GM12892 (cell line): ENCODE data around the gene CBFB.
A peak's percentile ranks its signal among the peaks of the same experiment; 100 is the strongest.
"Not testable (repeated sequence)": the region's sequence is repeated elsewhere in the genome, so short reads cannot be mapped to it uniquely, and the experiment has no call there.

Source experiments
- DNase-seq: peaks from one replicate; pipeline ENCODE4 v3.0.0; 2011; ENCODE audit not compliant: insufficient read length
- FAIRE-seq: peaks from 2 replicates; lab custom pipeline; 2011; peaks lifted over from hg19 to GRCh38; lab: Jason Lieb, UNC
- POLR2A ChIP-seq: IDR thresholded peaks from 2 replicates; pipeline ENCODE4 v1.6.1; 2011; ENCODE audit warnings: low read depth, low read length, control low read depth
- POLR2AphosphoS5 ChIP-seq: IDR thresholded peaks from 2 replicates; pipeline ENCODE4 v1.6.1; 2011; ENCODE audit warnings: low read depth, low read length, control low read depth
- TAF1 ChIP-seq: IDR thresholded peaks from 2 replicates; pipeline ENCODE4 v1.6.1; 2011; ENCODE audit warnings: low read depth, mild to moderate bottlenecking, control low read depth, low read length, borderline replicate concordance

Gene CBFB

GRCh38 chr16:67029254-67030096, 526 bp downstream of the CBFB start:
- TF ChIP-seq POLR2A (peak; percentile 26; the same call in 1 of the 2 replicates), TAF1 (0 out of 2 replicates have a peak, but pooled peaks have one; percentile 30), POLR2AphosphoS5 (peak; percentile 23; the same call in 1 of the 2 replicates)
- DNase-seq = peak; percentile 58
- peak; percentile 76 for FAIRE-seq

- TF ChIP-seq POLR2A = no peak
- TF ChIP-seq POLR2AphosphoS5 = no peak
- TF ChIP-seq TAF1 = no peak
- DNase-seq = no peak
- no peak for FAIRE-seq
Observed at GRCh38 chr16:67030221-67030962, 1.4 kb downstream of the CBFB start.

DNA sequence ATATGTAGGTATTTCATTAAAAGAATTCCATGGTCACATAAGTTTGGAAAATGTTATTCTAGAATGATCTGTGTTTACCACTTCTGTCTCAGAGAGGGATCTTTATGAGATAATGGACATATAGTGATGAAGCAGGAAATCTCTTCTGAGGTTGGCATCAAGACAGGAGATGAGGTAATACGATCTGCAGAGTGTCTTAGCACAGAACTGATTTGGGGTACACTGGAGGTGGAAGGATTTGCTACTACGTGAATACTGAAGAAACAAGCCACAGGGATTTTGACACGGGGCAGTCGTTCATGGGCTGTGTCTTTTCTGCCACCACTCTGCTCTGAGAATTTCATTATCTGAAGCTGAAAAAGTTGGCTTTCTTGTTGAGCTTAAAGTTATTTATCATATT, 5.5 kb downstream of the CBFB start:
- no peak for FAIRE-seq
- no peak for DNase-seq
- TF ChIP-seq POLR2AphosphoS5 (no peak), POLR2A (no peak), TAF1 (no peak)

DNA sequence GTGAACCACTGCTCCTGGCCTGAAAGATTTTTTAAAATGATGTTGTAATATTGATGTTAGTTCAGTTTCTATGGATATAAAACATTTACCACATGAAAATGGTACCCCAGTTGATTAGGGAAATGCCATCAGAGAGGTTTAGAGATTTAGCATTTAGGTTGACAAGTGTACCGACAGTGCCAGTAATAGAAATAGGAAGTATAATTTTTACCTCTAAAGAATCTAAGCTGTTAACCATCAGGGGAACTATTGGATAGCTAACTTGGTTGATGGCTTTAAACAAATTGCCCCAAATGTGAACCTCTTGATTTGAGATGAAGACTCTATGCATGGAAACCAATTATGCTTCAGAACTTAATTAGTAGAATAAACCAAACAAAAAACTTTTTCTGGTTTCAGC, 6.4 kb downstream of the CBFB start:
- TF ChIP-seq TAF1 (no peak), POLR2AphosphoS5 (no peak)
- no peak for FAIRE-seq

GRCh38 chr16:67036323-67036741, 7.4 kb downstream of the CBFB start:
- no peak for TF ChIP-seq TAF1
- no peak for TF ChIP-seq POLR2AphosphoS5
- no peak for TF ChIP-seq POLR2A
- no peak for DNase-seq
- FAIRE-seq = no peak

More for the DNA sequence above, 6.4 kb downstream of the CBFB start:
- no peak for DNase-seq

GRCh38 chr16:67039260-67040020, 10.5 kb downstream of the CBFB start:
- no peak for FAIRE-seq
- no peak for DNase-seq
- TF ChIP-seq POLR2A (no peak), POLR2AphosphoS5 (no peak), TAF1 (no peak)

- DNase-seq (no peak), FAIRE-seq (no peak)
- TF ChIP-seq POLR2A = no peak
- TF ChIP-seq TAF1 = no peak
- no peak for TF ChIP-seq POLR2AphosphoS5
Observed at GRCh38 chr16:67040166-67040565, 11.2 kb downstream of the CBFB start.

- DNase-seq (no peak), FAIRE-seq (no peak)
- TF ChIP-seq POLR2AphosphoS5 (no peak), POLR2A (no peak), TAF1 (no peak)
Observed at GRCh38 chr16:67040906-67041305, 12.0 kb downstream of the CBFB start.

DNA sequence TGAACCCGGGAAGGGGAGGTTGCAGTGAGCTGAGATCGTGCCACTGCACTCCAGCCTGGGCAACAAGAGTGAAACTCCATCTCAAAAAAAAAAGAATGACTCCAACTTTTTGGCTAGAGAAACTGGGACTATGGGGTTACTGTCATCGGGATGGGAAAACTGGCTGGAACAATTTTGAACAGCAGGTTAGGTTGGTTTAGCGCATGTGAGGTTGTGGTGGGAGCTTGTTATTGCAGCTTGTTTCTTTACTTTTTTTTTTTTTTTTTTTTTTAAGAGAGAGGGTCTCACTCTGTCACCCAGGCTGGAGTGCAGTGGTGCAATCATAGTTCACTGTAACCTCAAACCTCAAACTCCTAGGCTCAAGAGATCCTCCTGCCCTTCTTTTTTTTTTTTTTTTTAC, 12.6 kb downstream of the CBFB start:
- FAIRE-seq = not testable (repeated sequence)

DNA sequence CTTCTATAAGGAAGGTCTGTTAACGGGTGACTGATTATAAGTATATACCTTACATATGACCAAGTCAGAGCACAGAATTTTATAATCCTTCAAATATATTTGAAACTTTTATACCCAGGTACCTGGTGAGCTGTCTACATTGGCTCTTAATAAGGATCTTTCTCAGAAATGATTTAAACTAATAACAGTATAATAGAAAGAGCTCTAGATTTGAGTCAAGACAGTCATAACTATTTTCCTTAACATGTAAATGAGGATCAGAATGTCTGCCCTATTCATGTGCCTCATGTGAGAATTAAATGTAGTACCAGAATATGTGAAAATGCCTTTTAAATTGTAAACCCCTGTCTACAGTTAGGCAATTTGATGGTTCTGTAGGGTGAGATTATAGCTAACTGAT, 14.5 kb downstream of the CBFB start:
- no peak for DNase-seq
- TF ChIP-seq TAF1 = no peak
- TF ChIP-seq POLR2A = no peak
- TF ChIP-seq POLR2AphosphoS5 = no peak
- FAIRE-seq = no peak

More for the DNA sequence above, 12.6 kb downstream of the CBFB start:
- not testable (repeated sequence) for DNase-seq

- DNase-seq = no peak
- FAIRE-seq = no peak
- TF ChIP-seq TAF1 (no peak), POLR2AphosphoS5 (no peak), POLR2A (no peak)
Observed at GRCh38 chr16:67050796-67051195, 21.8 kb downstream of the CBFB start.

DNA sequence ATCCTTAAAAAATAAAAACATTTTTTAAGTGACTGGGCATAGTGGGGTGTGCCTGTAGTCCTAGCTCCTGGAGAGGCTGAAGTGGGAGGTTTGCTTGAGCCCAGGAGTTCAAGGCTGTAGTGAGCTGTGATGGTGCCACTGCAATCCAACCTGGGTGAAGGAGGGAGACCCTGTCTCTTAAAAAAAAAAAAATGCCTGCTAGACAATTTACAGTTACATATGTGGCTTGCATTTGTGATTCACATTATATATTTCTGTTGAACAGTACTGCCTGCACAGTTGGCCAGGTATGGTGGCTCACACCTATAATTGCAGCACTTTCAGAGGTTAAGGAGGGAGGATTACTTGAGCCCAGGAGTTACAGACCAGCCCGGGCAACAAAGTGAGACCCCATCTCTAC, 23.4 kb downstream of the CBFB start:
- TF ChIP-seq TAF1 = no peak
- FAIRE-seq = no peak
- DNase-seq = no peak
